Measurements from ENCODE around the gene DDX4.
"Not testable (repeated sequence)": the region's sequence is repeated elsewhere in the genome, so short reads cannot be mapped to it uniquely, and the experiment has no call there.

The DDX4 gene

DNA sequence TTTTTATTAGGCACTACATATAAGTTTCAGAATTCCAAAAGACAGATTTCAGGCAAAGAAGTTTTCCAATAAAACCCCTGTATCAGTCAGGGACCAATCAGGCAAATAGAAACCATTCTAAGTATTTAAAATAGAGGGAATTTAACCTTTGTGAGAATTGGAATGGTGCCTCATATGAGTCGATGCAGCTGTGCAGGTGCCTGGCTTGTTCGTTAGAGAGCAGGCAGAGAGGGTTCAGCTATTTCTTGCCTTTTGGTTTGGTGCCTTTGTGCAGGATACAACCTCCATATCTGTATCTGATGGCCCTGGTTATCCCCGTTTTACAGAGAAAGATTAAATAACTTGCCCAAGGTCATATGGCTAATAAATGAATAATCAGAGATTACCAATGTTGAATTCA lies 6.0 kb upstream of the DDX4 start:
- no peak for DNase-seq

DNA sequence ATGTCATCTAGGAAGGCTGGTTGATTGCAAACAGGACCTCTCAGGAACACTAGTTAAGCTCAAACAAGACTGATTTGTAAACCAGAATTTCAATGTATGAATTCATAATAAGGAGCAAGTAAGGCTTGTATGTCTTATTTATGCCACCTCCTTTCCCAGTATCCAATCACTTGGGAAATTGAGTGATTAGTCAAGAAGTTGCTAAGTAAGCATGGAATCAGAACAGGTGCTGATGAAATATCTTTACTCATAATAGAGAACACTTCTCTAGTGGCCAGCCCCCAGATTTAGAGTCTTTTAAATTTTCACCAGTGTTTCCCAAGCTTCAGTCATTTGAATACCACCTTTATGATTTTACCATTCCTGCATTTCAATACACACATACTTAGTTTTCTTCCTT lies 5.3 kb upstream of the DDX4 start:
- DNase-seq = no peak

DNA sequence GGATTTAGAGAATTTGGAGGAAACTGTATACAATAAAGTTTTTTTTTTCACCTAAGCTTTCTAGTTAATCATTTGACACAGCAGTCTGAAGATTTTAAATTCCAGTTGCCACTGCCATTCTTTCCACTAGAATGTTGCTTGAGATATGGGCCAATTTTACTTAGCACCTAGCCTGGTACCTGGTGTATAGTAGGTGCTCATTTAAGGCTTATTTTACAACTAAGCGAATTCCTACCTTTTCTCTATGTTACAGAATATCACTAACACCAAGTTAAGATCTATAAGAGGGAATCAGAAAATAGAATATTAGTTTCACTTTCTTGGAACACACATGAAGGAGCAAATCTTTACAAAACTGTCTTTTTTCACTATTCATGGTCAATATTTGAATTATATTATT lies 3.2 kb upstream of the DDX4 start:
- no peak for DNase-seq

DNA sequence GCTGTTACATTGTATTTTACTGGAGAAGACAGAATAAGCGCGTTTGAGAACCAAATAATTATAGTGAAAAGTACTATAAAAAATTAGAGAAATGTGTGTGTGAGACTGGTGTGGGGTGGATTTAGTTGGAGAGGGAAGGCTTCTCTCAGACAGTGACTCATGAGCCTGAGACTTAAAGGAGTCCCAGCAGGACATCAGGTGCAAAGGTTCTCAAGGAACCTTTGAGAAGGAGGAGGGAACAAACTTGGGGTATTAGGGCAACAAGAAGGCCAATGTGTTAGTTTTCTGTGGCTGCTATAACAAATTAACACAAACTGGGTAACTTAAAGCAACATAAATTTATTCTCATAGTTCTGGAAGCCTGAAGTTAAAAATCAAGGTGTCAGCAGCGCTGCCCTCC lies 4.9 kb downstream of the DDX4 start:
- no peak for DNase-seq

DNA sequence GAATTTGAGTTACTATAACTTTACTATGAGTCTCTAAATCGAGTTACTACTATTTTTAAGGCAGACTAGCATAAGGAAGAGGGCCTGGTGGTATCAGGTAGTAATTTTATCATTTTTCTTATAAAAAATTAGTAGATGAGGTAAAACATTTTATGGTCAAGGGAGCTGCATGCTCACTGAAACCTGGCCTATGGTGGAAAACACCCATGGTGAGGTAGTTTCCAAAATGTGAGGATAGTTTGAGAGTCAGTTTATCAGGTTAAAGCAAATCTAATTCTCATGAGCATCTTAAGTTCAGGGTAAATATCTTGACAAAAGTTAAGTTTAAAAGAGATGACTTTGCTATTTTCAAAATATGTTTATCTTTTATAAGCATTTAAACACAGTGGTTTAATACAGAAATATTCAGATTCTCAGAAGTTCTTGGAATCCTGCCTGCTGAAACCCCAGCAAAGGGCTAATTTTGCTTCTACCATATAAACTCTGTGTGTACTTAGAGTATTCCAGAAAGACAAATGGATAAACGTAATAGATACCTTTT lies 10.0 kb downstream of the DDX4 start:
- DNase-seq = no peak

DNA sequence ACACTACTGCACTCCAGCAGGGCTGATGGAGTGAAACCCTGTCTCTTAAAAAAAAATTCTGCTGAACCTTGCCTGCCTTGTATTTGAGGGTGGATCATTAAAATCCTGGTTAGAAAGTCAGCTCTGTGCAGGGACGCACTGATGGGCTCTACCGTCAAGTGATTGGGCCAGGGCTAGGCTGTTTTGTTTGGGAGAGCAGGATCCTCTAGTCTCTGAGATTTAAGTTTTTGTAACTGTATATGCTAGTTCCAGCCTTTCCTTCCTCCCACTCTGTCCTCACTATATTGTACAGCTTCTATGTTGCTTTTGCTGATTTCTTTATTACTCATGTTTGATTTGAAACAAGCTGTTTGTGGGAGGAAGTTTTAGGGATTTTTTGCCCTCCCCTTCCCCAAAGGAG lies 11.5 kb downstream of the DDX4 start:
- no peak for DNase-seq

DNA sequence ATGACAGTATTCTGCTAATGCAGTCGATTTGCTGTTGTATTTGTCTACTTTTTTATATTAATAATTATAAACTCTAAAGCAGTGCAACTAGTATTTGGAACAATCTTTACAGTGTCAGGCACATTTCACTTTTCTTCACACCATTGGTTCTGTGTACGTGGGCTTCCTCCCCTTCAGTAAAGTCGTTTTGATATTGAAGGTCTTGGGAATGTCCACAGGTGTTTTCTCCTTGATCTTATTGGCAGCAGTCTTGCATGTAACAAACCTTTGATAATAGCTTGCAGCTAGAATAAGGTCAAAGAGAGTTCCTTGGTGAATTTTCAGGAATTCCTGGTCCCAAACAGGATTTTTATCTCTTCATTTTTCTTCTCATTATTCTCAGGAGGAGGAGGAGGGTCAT lies 12.2 kb downstream of the DDX4 start:
- no peak for DNase-seq

DNA sequence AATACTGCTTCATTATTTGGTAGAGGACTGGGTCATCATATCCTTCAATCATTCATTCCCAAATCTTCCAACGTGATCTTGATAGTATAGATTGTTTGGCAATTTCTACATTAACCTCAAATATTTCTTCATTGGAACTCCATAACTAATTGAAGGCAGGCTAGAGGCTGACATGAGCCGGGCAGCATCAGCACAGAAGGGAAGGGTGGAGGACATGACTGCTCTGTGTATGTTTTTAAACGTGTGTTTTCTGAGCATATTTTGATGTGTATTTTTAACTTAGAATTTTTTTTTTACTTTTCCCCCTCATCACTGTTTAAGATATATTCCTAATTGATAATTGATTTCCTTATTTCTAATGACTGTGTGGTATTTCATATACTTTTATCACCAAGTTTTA lies 12.6 kb downstream of the DDX4 start:
- DNase-seq = no peak

DNA sequence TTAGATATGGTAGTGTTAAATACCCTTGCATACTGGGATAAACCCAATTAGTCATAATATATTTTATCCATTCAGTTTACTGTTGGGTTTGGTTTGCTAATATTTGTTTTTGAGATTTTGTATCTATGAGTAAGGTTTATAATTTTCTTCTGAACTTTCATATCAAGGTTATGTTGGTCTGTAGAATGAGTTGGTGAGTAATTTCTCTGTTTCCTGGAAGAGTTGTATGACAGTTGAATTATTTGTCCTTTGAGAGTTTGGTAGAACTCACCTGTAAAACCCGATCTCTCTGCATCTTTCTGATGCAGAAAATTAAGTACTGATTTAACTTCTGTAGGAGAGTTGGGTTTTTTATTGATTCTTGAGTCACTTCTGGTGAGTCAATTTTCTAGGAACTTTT lies 20.4 kb downstream of the DDX4 start:
- DNase-seq = no peak

DNA sequence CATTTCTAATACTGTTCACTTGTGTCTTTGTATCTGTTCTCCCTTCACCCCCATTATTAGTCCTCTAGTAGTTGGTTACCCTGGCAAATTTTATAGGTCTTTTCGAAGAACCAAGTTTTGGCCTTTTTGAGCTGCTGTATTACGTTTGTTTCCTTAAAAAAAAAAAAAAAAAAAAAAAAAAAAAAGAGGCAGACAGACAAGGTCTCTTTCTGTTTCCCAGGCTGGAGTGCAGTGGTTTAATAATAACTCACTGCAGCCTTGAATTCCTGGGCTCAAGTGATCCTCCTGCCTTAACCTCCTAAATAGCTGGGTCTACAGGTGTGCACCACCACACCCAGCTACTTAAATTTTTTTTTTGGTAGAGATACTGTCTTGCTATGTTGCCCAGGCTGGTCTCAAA lies 20.9 kb downstream of the DDX4 start:
- no peak for DNase-seq

DNA sequence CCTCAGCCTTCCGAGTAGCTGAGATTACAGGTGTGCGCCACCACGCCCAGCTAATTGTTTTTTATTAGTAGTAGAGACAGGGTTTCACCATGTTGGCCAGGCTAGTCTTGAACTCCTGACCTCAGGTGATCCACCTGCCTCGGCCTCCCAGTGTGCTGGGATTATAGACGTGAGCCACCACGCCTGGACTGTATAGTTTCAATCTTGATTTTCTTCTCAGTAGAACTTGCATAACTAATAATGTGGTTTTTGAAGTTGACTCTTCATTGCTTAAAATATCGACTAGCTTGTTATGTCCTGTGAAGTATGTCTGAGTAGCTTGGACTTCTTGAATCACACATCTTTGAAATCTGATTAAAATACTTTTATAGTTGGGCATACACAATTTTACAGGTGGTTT lies 23.9 kb downstream of the DDX4 start:
- DNase-seq = not testable (repeated sequence)

DNA sequence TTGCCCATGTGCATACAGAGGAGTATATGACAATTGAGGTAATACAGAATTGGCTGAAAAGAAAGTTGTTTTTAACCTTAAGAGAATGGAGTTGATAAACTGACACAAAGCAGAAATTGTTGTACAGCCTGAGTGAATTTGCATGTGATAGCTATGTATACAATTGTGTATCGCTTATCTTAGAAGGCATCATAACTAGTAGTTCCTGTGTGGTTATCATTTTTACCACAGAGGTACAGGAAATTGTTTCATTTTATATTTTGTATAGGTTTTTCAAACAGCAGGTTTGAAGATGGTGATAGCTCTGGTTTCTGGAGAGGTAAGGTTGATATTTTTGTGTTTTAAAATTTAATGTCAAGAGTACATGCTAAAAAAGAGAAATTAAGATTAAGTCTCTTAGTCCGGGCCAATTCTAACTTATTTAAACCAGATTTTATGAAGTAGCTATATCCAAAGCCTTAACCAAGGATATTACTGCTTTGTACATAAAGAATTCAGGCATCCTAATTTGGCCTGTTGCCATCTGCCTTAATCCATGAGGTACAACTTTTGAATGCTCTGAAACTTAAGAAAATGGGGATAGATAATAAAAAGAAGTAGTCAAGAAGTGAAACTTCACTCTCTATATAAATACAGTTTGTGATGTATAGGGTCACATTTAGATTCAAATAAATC lies 26.0 kb downstream of the DDX4 start:
- peak; percentile 2 for DNase-seq

DNA sequence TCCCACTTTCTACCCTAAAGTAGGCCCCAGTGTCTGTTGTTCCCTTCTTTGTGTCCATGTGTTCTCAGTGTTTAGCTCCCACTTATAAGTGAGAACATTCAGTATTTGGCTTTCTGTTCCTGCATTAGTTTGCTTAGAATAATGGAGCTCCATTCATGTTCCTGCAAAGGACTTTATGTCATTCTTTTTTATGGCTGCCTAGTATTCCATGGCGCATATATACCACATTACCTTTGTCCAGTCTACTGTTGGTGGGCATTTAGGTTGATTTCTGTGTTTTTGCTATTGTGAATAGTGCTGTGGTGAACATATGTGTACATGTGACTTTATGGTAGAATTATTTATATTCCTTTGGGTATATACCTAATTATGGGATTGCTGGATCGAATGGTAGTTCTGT lies 30.4 kb downstream of the DDX4 start:
- no peak for DNase-seq

DNA sequence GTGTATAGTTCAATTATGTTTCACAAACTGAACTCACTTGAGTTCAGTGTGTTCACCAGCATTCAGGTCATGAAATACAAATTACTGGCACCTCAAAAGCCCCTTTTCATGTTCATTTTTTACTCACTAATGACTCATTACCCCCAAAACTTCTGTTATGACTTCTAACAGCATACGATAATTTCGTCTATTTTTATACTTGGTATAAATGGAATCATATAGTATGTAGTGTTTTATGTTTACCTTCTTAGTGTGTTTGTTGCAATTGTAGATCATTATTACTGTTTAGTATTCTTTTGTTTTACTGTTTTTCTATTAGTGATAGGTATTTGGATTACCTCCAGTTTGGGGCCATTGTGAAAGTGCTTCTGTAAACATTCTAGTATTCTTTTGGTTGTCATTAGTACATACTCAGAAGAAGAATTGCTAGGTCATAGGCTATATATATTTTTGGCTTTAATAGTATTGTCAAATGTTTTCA lies 33.4 kb downstream of the DDX4 start:
- no peak for DNase-seq

DNA sequence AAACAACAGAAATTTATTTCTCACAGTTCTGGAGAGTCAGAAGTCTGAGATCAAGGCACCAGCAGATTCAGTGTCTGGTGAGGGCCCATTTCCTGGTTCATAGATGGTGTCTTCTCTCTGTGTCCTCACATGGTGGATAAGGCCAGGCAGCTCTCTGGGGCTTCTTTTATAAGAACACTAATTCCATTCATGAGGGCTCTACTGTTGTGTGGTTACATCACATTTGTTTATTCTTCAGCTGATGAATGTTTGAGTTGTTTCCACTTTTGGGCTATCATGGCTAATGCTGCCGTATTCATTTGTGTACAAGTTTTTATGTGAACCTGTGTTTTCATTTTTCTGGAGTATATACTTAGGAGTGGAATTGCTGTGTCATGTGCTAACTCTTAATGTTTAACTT lies 35.2 kb downstream of the DDX4 start:
- DNase-seq = no peak

DNA sequence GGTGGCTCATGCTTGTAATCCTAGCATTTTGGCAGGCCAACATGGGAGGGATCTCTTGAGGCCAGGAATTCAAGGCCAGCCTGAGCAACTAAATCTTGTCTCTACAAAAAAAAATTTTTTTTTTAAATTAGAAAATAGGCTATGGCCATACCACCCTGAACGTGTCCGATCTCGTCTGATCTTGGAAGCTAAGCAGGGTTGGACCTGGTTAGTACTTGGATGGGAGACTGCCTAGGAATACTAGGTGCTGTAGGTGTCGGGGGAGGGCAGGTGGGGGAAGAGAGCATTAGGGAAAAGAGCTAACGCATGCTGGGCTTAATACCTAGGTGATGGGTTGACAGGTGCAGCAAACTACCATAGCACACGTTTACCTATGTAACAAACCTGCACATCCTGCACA lies 39.5 kb downstream of the DDX4 start:
- DNase-seq = no peak

DNA sequence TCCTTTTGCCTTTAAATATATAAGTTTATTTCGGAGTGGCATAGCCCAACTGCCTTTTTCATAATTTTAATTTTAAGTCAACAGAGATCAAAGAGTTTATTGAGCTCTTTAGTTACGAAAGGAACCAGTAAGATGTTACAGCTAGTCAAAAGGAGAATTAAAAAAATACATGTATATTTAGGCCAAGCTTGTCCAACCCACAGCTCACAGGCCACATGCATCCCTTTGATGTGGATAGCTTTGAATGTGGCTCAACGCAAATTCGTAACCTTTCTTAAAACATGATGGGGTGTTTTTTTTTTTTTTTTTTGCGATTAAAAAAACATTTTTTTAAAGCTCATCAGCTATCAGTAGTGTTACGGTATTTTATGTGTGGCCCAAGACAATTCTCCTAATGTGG lies 63.1 kb downstream of the DDX4 start:
- DNase-seq = no peak

DNA sequence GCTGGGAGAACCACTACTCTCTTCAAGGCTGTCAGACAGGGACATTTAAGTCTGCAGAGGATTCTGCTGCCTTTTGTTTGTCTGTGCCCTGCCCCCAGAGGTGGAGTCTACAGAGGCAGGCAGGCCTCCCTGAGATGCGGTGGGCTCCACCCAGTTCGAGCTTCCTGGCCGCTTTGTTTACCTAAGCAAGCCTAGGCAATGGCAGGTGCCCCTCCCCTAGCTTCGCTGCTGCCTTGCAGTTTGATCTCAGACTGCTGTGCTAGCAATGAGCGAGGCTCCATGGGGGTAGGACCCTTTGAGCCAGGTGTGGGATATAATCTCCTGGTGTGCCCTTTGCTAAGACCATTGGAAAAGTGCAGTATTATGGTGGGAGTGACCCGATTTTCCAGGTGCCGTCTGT lies 71.0 kb downstream of the DDX4 start:
- not testable (repeated sequence) for DNase-seq

DNA sequence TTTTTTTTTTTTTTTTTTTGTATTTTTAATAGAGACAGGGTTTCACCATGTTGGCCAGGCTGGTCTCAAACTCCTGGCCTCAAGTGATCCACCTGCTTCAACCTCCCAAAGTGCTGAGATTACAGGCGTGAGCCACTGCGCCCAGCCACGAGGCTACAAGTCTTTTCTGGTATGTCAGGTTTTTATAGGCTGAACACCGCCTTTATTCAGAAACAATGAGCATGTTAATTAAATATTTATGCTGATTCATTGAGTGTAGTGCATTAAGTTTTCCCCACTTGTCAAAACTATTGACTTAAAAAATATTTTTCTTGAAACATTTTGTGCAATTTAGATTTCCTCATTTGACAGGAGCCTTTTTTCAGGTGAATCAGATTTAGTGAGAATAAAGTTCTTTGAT lies 78.1 kb downstream of the DDX4 start:
- DNase-seq = not testable (repeated sequence)

DNA sequence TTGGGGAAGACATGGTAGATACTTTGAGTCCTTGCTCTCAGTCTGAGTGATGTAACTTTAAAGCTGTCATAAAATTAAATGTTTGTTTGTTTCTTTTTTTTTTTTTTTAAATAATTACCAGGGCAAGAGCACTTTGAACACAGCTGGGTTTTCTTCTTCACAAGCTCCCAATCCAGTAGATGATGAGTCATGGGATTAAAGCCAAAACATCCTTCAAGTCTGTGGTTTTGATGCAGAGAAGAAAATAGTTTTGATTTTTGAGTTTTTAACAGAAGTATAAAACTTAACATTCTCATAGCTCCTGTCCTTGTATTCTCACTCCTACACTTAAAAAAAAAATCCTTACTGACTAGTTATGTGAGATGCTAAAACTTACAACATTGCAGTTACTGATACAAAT lies 78.5 kb downstream of the DDX4 start:
- no peak for DNase-seq

DNA sequence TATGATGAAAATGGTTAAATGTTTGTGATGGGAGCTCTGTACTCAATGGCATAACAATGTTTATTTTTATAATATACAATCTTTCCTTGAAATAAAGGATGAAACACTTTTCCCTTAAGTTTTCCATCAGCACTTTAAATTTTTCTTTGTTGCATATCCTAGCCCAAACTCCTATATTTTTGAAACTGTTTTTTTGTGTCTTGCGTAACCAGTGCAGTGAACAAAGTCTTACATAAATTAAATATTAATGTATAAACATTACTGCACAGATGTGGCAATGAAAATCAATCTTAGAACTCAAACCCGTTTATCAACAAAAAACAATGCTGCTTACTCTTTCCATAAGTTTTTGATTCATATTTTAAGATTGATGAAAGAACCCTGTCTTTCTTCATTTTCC lies 79.2 kb downstream of the DDX4 start:
- DNase-seq = no peak

DNA sequence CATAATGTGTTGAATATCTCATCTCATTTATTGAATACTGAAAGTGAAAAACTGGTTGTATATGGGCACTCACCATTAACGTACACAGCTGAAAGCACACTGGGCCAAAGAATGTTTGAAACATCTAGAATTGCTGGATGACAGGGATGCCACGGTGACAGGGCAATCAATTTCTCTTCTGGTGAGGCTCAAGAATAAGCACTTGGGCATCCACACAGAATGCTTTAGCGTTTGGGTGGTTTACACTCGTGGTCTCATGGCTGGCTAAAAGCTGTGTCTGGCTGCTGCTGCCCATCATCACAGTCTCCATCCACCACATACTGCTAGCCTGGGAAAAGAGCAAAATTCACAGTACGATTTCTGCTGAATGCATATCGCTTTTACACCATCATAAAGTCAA lies 82.6 kb downstream of the DDX4 start:
- DNase-seq = no peak

DNA sequence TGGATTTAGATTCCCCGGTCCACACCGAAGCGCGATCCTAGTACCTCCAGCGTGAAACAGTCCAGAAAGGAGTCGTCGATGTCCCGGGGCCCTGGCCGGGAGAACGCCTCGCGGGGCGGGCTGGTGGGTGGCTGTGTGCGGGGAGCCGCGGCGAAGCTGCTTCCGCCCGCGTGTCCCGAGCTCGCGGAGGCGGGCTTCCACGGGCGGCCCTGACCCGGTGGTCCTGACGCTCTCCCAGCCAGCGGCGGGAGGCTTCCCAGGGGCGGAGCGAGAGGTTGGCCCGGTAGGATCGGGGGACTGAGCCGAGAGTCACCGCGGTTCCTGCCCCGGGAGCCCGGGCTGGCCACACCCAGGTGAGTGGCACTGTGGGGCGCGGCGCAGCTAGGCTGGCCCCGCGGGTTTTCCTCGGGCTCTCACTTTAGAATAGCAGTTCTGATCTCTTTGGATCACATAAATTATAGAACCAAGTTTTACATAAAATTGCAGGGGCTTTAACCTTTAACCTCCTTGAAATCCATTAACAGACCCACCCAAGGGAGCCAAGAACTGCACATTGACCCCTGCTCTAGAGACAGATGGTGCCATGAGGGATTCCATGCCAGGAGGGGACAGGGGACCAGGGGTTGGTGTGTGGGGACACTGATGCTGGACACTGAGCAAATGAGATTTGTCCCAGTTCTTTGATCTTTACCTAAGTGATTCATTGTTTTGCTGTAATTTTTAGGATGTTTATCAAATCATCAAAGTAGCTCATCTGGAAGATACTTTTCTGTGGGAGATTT lies 84.1 kb downstream of the DDX4 start:
- DNase-seq = no peak

DNA sequence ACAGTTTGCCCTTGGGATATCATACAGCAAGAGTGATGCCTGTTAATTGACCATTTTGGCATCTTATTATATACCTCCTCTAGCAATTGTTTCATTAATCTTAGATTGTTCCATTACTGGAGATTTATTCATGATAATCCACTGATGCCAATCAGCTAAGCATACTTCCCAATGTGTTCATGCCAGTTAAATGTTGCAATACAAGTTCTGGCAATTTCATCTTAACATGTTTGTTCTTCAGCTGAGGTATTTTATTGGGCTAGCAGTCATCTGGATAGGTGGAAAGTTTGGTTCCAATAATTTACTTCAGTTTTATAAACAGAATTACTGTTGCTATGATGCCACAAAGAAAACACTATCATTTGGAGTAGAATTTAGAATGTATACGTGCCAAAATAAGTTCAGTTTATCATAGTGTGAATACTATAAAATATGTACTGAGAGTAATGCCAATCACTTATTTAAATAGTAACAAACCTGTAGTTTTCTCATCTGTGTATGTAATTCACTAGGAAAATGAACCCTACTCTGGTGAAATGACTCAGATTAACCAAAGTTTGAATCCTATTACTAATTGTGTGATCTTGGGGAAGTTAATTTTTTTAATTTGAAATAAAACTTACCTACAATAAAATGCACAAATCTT lies 85.4 kb downstream of the DDX4 start:
- no peak for DNase-seq

Measured in NCI-H82 (cell line).